NCI-H128 (cell line): ENCODE measurements around the gene CYP2W1.
A peak's percentile ranks its signal among the peaks of the same experiment; 100 is the strongest.
"Not testable (repeated sequence)": the region's sequence is repeated elsewhere in the genome, so short reads cannot be mapped to it uniquely, and the experiment has no call there.

Experiments
- DNase-seq: peaks from one replicate; lab custom pipeline; 2025; ENCODE audit not compliant: unreplicated experiment; lab: John Stamatoyannopoulos, UW

Gene CYP2W1

GRCh38 chr7:1028044-1028770, 45.2 kb downstream of the CYP2W1 start:
- peak; percentile 76 for DNase-seq

DNA sequence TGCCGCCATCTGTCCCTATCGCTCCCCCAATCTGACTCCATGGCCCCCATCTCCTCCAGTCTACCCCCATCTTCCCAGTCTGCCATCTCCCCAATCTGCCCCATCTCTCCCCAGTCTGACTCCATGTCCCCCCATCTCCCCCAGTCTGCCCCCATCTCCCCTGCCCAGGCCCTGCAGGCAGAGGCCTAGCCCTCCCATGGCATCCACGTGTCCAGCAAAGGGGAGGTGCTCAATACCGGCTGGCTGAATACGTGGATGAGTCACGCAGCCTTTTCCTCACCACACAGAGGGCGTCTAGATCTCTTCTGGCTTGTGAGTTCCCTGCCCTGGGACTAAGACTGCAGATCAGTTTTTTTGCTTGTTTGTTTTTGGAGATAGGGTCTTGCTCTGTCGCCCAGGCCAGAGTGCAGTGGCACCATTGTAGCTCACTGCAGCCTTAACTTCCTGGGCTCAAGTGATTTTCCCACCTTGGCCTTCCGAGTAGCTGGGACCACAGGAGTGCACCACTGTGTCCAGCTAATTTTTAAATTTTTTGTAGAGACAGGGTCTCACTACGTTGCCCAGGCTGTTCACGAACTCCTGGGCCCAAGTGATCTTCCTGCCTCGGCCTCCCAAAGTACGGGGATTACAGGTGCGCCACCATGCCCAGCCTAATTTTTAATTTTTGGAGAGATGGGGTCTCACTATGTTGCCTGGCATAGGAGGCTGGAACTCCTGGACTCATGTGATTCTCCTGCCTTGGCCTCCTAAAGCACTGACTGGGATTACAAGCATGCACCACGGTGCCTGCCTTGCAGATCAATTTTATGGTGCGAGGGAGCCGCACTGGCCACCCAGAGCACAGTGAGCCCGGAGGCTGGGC, 46.0 kb downstream of the CYP2W1 start:
- peak; percentile 43 for DNase-seq

DNA sequence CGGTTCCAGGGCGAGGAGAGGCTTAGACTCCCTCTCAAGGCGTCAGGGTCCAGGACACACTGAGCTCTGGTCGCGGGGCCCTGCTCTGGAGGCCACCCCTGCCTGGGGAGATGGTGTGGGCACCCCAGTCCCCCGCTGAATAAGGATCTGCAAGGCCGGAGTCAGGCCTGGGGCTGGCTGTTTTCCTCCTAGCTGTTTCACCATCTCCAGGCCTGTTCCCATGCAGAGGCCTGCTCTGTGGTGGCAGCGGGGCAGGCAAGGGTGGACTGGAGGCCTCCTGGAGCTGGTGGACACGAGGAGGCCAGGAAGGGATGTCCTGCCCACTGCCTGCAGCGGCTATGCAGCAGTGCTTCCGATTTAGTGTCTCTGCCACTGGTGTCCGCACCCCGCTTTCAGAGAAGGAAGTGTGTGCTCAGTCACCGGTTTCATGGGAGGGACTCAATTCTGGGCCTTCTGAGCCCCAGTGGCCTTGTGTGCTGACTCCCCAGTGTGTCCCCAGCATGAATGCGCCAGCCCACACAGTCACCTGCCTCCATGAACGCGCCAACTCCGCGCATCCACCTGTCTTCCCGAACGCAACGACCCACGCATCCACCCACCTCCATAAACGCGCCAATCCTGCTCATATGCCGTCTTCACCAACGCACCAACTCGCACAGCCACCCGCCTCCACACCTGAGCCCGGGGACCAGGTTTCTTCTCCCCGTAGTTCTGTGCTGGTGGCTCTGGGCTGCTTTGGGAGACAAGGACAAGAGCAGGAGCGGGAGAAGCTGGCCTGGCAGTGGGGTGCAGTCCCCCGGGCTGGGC, 46.9 kb downstream of the CYP2W1 start:
- DNase-seq = no peak

DNA sequence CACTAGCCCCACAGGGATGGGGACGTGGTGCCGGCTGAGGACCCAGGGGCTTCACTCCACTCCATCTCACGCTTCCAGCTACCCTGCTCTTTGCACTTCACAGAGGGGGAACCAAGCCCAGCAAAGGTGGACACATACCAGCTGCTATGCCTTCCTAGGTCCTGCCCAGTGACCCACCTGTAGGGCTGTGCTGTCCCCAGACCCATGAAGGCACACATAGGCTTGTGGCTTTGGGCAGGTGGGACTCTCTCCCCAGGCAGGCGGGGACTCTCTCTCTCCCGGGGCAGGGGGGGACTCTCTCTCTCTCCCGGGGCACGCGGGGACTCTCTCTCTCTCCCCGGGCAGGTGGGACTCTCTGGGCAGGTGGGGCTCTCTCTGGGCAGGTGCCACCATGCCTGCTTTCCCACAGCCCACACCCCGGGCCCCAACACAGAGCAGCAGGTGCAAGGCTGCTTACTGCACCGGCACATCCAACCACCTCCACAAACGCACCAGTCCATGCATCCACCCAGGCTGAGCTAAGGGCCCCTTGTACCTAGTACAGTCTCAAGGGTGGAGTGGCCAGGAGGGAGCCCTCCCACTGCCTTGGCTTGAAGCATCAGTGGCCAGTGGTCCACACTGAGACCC, 47.6 kb downstream of the CYP2W1 start:
- no peak for DNase-seq

DNA sequence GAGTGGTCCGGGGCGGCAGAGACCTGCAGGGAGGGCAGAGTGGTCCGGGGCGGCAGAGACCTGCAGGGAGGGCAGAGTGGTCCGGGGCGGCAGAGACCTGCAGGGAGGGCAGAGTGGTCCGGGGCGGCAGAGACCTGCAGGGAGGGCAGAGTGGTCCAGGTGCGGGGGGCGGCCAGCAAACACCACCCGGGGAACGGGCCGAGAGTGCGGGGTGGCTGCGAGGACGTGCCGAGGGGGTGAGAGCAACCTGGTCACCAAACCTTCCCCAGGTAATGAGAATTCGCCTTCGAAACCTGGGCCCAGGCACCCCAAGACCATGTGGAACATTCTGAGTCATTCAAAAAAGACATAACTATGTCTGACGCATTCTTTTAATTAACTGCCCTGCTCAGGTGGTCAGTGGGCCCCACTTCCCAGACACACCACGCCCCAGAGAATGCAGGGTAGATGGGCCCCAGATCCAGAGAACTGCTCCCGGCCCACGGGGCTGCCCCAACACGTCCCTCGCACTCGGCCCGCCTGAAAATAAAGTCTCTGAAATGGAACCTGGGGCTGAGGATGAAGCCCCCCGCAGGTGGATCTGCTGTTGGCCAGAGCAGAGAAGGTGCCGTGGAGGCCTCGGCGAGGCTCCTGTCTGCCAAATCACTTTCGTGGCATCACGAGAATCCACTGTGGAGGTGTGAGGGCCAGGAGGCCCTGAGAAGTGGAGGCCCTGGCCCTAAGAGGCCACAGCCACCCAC, 48.9 kb downstream of the CYP2W1 start:
- DNase-seq = no peak

- DNase-seq = no peak
Measured at GRCh38 chr7:1032536-1033181, 49.7 kb downstream of the CYP2W1 start.

DNA sequence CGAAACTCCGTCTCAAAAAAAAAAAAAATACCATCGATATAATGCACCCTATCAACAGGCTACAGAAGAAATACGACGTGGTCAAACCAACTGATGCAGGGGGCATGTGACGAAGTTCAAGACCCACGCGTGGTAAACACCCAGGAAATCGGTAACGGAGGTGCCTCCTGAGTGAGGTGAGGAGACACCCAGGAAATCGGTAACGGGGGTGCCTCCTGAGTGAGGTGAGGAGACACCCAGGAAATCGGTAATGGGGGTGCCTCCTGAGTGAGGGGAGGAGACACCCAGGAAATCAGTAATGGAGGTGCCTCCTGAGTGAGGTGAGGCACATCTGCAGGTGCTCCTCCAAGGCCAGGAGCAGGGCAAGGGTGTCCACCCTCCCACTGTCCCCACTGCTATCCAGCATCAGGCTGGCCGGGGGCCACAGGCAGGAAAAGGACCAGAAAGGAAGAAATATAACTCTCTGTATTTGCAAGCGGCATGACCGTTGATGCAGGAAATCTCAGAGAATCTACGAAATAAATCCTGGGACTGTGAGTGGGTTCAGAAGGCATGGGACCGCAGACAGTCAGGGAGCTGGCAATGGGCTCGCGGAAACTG, 50.7 kb downstream of the CYP2W1 start:
- DNase-seq = no peak

DNA sequence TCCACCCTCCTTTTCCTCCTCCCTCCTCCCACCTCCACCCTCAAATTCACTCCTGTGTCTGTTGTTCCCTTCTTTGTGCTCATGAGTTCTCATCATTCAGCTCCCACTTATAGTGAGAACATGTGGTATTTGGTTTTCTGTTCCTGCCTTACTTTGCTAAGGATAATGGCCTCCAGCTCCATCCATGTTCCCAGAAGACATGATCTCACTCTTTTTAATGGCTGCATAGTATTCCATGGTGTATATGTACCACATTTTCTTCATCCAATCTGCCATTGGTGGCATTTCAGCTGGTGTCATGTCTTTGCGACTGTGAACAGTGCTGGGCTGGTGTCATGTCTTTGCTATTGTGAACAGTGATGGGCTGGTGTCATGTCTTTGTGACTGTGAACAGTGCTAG, 51.8 kb downstream of the CYP2W1 start:
- DNase-seq = not testable (repeated sequence)

- not testable (repeated sequence) for DNase-seq
Measured at GRCh38 chr7:1036164-1036928, 53.4 kb downstream of the CYP2W1 start.
